SK-N-SH (cell line): ENCODE data around the gene NEURL1.

Experiments
- CTCF ChIP-seq: fragments of 200-600 bp; sonication (generic); IDR thresholded peaks from 2 replicates; pipeline ENCODE4 v1.6.1; 2017; ENCODE audit warnings: antibody characterized with exemption, mild to moderate bottlenecking, moderate library complexity
- EP300 ChIP-seq, 2 experiments: IDR thresholded peaks; 2 replicates each; pipeline versions ENCODE4 v1.4.0 to v1.6.1; 2012; ENCODE audit warnings: borderline replicate concordance in 1 of 2, low read depth in 1 of 2, low read length in 1 of 2
- FOXJ3 ChIP-seq: sonication (generic); formaldehyde crosslinking; IDR thresholded peaks from 2 replicates; pipeline ENCODE4 v1.5.1; 2020; ENCODE audit warnings: mild to moderate bottlenecking, missing genetic modification reagents
- GABPA ChIP-seq: IDR thresholded peaks from 2 replicates; pipeline ENCODE4 v1.4.0; 2012; ENCODE audit warnings: low read depth, mild to moderate bottlenecking
- GATA2 ChIP-seq: sonication (generic); formaldehyde crosslinking; IDR thresholded peaks from 2 replicates; pipeline ENCODE4 v1.5.0; 2020; ENCODE audit warnings: mild to moderate bottlenecking, missing genetic modification reagents
- JUND ChIP-seq: IDR thresholded peaks from 2 replicates; pipeline ENCODE4 v1.4.0; 2012
- PBX3 ChIP-seq: IDR thresholded peaks from 2 replicates; pipeline ENCODE4; 2012
- POLR2AphosphoS5 ChIP-seq: IDR thresholded peaks from 2 replicates; pipeline ENCODE4 v1.6.1; 2012; ENCODE audit warnings: low read depth, low read length
- RCOR1 ChIP-seq: fragments of 150-350 bp; IDR thresholded peaks from 2 replicates; pipeline ENCODE4 v1.6.1; 2017; ENCODE audit warnings: antibody characterized with exemption, low read length
- TAF1 ChIP-seq: IDR thresholded peaks from 2 replicates; pipeline ENCODE4 v1.6.1; 2012; ENCODE audit warnings: low read depth, mild to moderate bottlenecking, low read length, moderate library complexity, borderline replicate concordance
- TF ChIP-seq, protein P1 (sequence below): fragments of 150-350 bp; IDR thresholded peaks from 2 replicates; pipeline ENCODE4 v1.6.1; 2017; ENCODE audit warnings: antibody characterized with exemption, low read length, low read depth, borderline replicate concordance

GRCh38 chr10:103621783-103622125 lies 128.2 kb downstream of the NEURL1 start:
- TF ChIP-seq FOXJ3 (CRISPR knock-in tag) (no peak), JUND (no peak), CTCF (no peak), POLR2AphosphoS5 (no peak), TAF1 (no peak), EP300 (IDR thresholded peaks at IDR 0.05; ENCODE audit: borderline replicate concordance in 1 of 2, low read depth in 1 of 2, low read length in 1 of 2) (no peak), PBX3 (no peak), RCOR1 (no peak), GATA2 (CRISPR knock-in tag) (no peak), GABPA (no peak)
- TF ChIP-seq, protein P1, sequence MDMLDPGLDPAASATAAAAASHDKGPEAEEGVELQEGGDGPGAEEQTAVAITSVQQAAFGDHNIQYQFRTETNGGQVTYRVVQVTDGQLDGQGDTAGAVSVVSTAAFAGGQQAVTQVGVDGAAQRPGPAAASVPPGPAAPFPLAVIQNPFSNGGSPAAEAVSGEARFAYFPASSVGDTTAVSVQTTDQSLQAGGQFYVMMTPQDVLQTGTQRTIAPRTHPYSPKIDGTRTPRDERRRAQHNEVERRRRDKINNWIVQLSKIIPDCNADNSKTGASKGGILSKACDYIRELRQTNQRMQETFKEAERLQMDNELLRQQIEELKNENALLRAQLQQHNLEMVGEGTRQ = no peak
